B cell (primary cell): ENCODE results near the gene JPH3. TPM values are rescaled to one million over a fixed set of nuclear protein-coding genes. Genes with fewer than 3 reads are reported as not detected.

Experiments
- ATAC-seq: fragments of 200-7000 bp; cut with Tn5 transposase; one replicate; pipeline ENCODE4 v1.10.0; 2021; ENCODE audit warnings: low read depth, mild to moderate bottlenecking, moderate number of reproducible peaks, moderate library complexity
- CTCF ChIA-PET: fragments of 350-600 bp; sonication (Branson Sonifier 250); formaldehyde crosslinking; loops from one replicate; lab custom pipeline; 2021; ENCODE audit warnings: antibody characterized with exemption, inconsistent platforms; lab: Charles Lee
- POLR2A ChIA-PET: fragments of 350-600 bp; sonication (Branson Sonifier 250); formaldehyde crosslinking; loops from one replicate; lab custom pipeline; 2021; ENCODE audit warnings: antibody characterized with exemption; lab: Charles Lee
- DNase-seq: peaks from one replicate; pipeline ENCODE4 v3.0.0; 2013
- H2AFZ ChIP-seq: 2 replicates; pipeline ENCODE4 v1.6.1; 2012; ENCODE audit warnings: mild to moderate bottlenecking, low read depth, low read length; ENCODE audit not compliant: insufficient read depth, poor library complexity, severe bottlenecking
- H3K27ac ChIP-seq, 2 donors: 1 replicate in 1 of 2; 2 replicates in 1 of 2; pipeline ENCODE4 v1.5.1; 2012 to 2013; ENCODE audit warnings: low read length in 2 of 2, mild to moderate bottlenecking in 2 of 2, moderate library complexity in 1 of 2
- H3K27me3 ChIP-seq, 4 experiments: fragments of 200-600 bp in 1 of 4; sonication (generic) in 1 of 4; replicated peaks in 1 of 4; 1 replicate in 2 of 4; 2 replicates in 2 of 4; pipeline versions ENCODE4 v1.6.1 to v1.7.0; 2013 to 2016; ENCODE audit warnings: low read length in 3 of 4, mild to moderate bottlenecking in 2 of 4, mixed read lengths in 1 of 4, moderate library complexity in 1 of 4; ENCODE audit not compliant: insufficient read depth in 4 of 4, control insufficient read depth in 3 of 4; ENCODE audit errors: control extremely low read depth in 1 of 4
- H3K36me3 ChIP-seq, 2 experiments: replicated peaks in 1 of 2; 1 replicate in 1 of 2; 2 replicates in 1 of 2; pipeline versions ENCODE4 v1.6.1 to v1.7.1; 2013; ENCODE audit warnings: low read length in 1 of 2; ENCODE audit not compliant: insufficient read depth in 2 of 2, control insufficient read depth in 1 of 2; ENCODE audit errors: control extremely low read depth in 1 of 2, extremely low read depth in 1 of 2
- H3K4me1 ChIP-seq, 2 donors: fragments of 200-600 bp in 1 of 2; sonication (generic) in 1 of 2; 1 replicate in 1 of 2; 2 replicates in 1 of 2; pipeline versions ENCODE4 v1.5.1 to v1.6.1; 2013 to 2017; ENCODE audit warnings: low read length in 2 of 2; ENCODE audit not compliant: control insufficient read depth in 2 of 2, insufficient read depth in 2 of 2
- H3K4me2 ChIP-seq: replicated peaks from 2 replicates; pipeline ENCODE3; 2012; ENCODE audit warnings: mild to moderate bottlenecking, low read depth, low read length; ENCODE audit not compliant: poor library complexity, severe bottlenecking
- H3K4me3 ChIP-seq, 5 experiments: fragments of 200-600 bp in 1 of 5; sonication (generic) in 1 of 5; 1 replicate in 3 of 5; 2 replicates in 2 of 5; pipeline versions ENCODE4 v1.5.1 to v1.7.0; 2011 to 2016; ENCODE audit warnings: low read length in 4 of 5, mild to moderate bottlenecking in 4 of 5, low read depth in 2 of 5, control low read depth in 1 of 5, moderate library complexity in 1 of 5; ENCODE audit not compliant: insufficient read depth in 1 of 5; ENCODE audit errors: control extremely low read depth in 1 of 5, extremely low read depth in 1 of 5
- H3K79me2 ChIP-seq: fragments of 200-600 bp; sonication (generic); one replicate; pipeline ENCODE4 v1.6.0; 2016; ENCODE audit warnings: low read length; ENCODE audit not compliant: control insufficient read depth, insufficient read depth
- H3K9ac ChIP-seq: fragments of 200-600 bp; sonication (generic); 2 replicates; pipeline ENCODE4 v1.6.1; 2017; ENCODE audit warnings: mild to moderate bottlenecking, low read length, moderate library complexity
- H3K9me3 ChIP-seq, 3 donors: one replicate each; pipeline versions ENCODE4 v1.6.1 to v1.7.1; 2013; ENCODE audit warnings: low read length in 2 of 3; ENCODE audit not compliant: control insufficient read depth in 2 of 3, insufficient read depth in 1 of 3; ENCODE audit errors: control extremely low read depth in 1 of 3
- H4K20me1 ChIP-seq: 2 replicates; pipeline ENCODE4 v1.6.0; 2012; ENCODE audit warnings: mild to moderate bottlenecking, low read length; ENCODE audit not compliant: insufficient read depth, control insufficient read depth, poor library complexity, severe bottlenecking
- H3K27ac Mint-ChIP-seq: one replicate; pipeline ENCODE4 v1.8.0; 2021; ENCODE audit warnings: mixed read lengths
- H3K27me3 Mint-ChIP-seq: one replicate; pipeline ENCODE4 v1.8.0; 2021; ENCODE audit warnings: mixed read lengths
- H3K4me1 Mint-ChIP-seq: one replicate; pipeline ENCODE4 v1.8.0; 2021; ENCODE audit warnings: mixed read lengths
- H3K4me3 Mint-ChIP-seq: one replicate; pipeline ENCODE4 v1.8.0; 2021; ENCODE audit warnings: mixed read lengths
- H3K9me3 Mint-ChIP-seq: one replicate; pipeline ENCODE4 v1.8.0; 2022; ENCODE audit warnings: mixed read lengths; ENCODE audit not compliant: insufficient read depth
- CTCF ChIP-seq: fragments of 200-600 bp; IDR thresholded peaks from one replicate; pipeline ENCODE4 v1.8.0; 2022; ENCODE audit warnings: antibody characterized with exemption, mild to moderate bottlenecking
- EZH2 ChIP-seq: IDR thresholded peaks from 2 replicates; pipeline ENCODE4 v1.6.1; 2012; ENCODE audit warnings: borderline replicate concordance, low read depth, mild to moderate bottlenecking, moderate library complexity, low read length; ENCODE audit not compliant: insufficient read depth, poor library complexity, severe bottlenecking
- WGBS: methylation state at CpG from one replicate; pipeline ENCODE4 v1.1.5; 2013; ENCODE audit warnings: missing lambda C conversion rate; ENCODE audit not compliant: insufficient coverage; 5-methylcytosine and 5-hydroxymethylcytosine counted together
- intact Hi-C: fragments of 100-400 bp; cut with micrococcal nuclease; formaldehyde crosslinking; loops from one replicate; pipeline ENCODE4 v1.10.0; 2022
- polyA plus RNA-seq: library from polyadenylated mRNA; depleted of rRNA; stranded (reverse); fragments of >200 nt; gene quantifications from 2 replicates; pipeline ENCODE4 v1.2.3, GENCODE V29; 2012
- total RNA-seq, 2 donors: library from RNA; stranded (reverse); fragments of 120-200 nt in 1 of 2; gene quantifications; 1 replicate in 1 of 2; 2 replicates in 1 of 2; pipeline versions ENCODE4 v1.2.3 to v1.2.4, GENCODE V29; 2013 to 2022

JPH3 gene
- total and polyA plus RNA-seq, 2 donors (not counting 1 experiment from before 2014, with no cell fraction given) = not detected

- H3K27me3 Mint-ChIP-seq = peaks cover 50% of the 10 kb centered on the region
- no peaks in the 10 kb centered on the region for H3K79me2 ChIP-seq
- intact Hi-C loops = no loop called here
- no peak overlapping the region for H3K4me3 ChIP-seq
- H3K36me3 ChIP-seq = no peaks in the 10 kb centered on the region
- no peaks in the 10 kb centered on the region for H3K4me1 ChIP-seq
- ATAC-seq (no peak), DNase-seq (no peak)
- H3K27me3 ChIP-seq = peaks cover 0 to 5% (median 1%) of the 10 kb centered on the region in 4 experiments
- peaks cover 0 to 9% (median 0%) of the 10 kb centered on the region in 3 donors for H3K9me3 ChIP-seq
- H3K27ac Mint-ChIP-seq = no peak overlapping the region
- no peak overlapping the region for H3K27ac ChIP-seq
- no peaks in the 10 kb centered on the region for H3K4me1 Mint-ChIP-seq
- 100% methylated on average over 4 of the region's 4 CpGs for WGBS
- H3K9ac ChIP-seq = no peak overlapping the region
- CTCF ChIA-PET = no interaction called here
- POLR2A ChIA-PET = no interaction called here
- no peak overlapping the region for H3K4me3 Mint-ChIP-seq
- H2AFZ ChIP-seq = no peak overlapping the region
- H3K9me3 Mint-ChIP-seq = no peaks in the 10 kb centered on the region
- no peaks in the 10 kb centered on the region for H4K20me1 ChIP-seq
- no peak overlapping the region for H3K4me2 ChIP-seq
- no peak for TF ChIP-seq CTCF
Observed at GRCh38 chr16:87580855-87581261, 21.4 kb upstream of the JPH3 start.

GRCh38 chr16:87581857-87582215 is 20.5 kb upstream of the JPH3 start:
- Histone ChIP-seq H3K27me3 (peaks cover 0 to 5% (median 1%) of the 10 kb centered on the region in 4 experiments), H3K79me2 (no peaks in the 10 kb centered on the region), H3K4me1 (no peaks in the 10 kb centered on the region), H4K20me1 (no peaks in the 10 kb centered on the region), H3K9ac (no peak overlapping the region), H2AFZ (no peak overlapping the region), H3K27ac (no peak overlapping the region), H3K9me3 (peaks cover 0 to 9% (median 0%) of the 10 kb centered on the region in 3 donors), H3K4me2 (no peak overlapping the region), H3K36me3 (no peaks in the 10 kb centered on the region), H3K4me3 (no peak overlapping the region)
- Mint-ChIP-seq H3K27me3 (peaks cover 49% of the 10 kb centered on the region), H3K4me3 (no peak overlapping the region), H3K27ac (no peak overlapping the region), H3K9me3 (no peaks in the 10 kb centered on the region), H3K4me1 (no peaks in the 10 kb centered on the region)
- ChIA-PET CTCF (no interaction called here), POLR2A (no interaction called here)
- 90% methylated on average over 3 of the region's 7 CpGs for WGBS
- DNase-seq (no peak), ATAC-seq (no peak)
- intact Hi-C loops = no loop called here
- TF ChIP-seq EZH2 (no peak), CTCF (no peak)
